HG02763 (cell line): ENCODE data around the gene PNPLA7.
"Not testable (repeated sequence)": the region's sequence is repeated elsewhere in the genome, so short reads cannot be mapped to it uniquely, and the experiment has no call there.

Experiments
- ATAC-seq: cut with Tn5 transposase; IDR thresholded peaks from one replicate; pipeline ENCODE4 v1.9.1; 2021; ENCODE audit warnings: mild to moderate bottlenecking, moderate library complexity; ENCODE audit not compliant: unreplicated experiment

The PNPLA7 gene

DNA sequence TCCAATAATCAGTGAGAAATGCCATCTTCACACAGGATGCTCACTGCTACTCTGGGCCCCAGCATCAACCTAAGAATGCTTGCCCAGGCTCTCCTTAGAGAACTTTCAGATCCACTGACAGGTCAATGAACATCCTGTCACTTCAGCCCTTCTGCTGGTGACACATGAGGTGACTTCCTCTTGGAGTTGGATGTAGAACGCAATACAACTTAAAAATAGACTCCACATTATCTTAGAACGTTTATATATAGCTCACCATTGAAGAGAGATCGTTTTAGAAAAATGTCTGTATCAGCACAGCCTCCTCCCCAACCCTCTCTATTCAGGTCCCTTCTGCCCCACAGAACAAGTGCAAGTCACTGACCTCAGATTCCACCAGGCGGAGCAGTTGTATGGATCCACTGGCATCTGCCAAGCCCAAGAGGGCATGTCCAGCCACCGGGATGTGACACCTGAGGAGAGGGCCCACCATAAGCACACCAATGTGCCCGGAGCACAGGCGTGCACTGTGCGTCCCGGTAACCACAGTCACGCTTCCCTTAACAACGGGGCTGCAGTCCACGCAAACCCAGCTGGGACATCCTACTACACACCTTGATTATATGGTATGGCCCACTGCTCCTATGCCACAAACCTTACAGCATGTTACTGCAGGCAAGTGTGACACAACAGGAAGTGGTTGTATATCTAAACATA is 25.7 kb upstream of the PNPLA7 start:
- ATAC-seq = no peak

DNA sequence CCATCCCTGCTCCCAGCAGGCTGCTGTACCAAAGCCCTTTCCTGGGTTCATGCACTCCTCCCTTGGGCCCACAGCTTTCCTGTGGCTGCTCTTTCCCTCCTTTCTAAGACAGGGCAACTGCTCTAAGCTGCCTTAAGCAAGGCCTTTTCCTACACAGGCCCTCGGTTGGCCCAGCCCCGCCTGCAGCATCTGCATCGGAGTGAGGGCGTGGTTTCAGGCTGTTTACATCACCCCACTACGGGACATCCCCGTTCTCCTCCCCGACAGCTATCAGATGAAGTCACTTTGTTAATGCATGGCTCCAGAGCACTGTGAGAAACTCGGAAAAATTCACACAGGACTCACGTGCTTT is 25.1 kb upstream of the PNPLA7 start:
- ATAC-seq = no peak

DNA sequence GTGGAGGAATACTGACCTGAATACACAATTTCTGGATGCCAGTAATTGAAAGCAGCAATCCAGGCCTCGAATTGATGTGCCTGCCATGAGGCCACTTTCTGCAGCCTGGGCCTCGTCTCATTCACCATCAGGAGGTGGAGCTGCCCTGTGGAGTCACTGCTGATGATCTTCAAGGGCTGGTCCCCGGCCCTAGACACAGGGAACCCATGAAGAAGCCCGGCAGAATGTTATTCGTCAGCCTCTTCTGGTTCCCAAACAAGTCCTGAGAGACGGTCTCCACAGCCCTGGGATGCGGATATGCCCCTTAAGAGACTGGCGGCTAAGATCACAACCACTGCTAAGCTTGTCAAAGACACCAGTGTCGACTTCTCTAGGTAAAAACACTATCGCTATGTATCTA is 24.0 kb upstream of the PNPLA7 start:
- ATAC-seq = no peak

DNA sequence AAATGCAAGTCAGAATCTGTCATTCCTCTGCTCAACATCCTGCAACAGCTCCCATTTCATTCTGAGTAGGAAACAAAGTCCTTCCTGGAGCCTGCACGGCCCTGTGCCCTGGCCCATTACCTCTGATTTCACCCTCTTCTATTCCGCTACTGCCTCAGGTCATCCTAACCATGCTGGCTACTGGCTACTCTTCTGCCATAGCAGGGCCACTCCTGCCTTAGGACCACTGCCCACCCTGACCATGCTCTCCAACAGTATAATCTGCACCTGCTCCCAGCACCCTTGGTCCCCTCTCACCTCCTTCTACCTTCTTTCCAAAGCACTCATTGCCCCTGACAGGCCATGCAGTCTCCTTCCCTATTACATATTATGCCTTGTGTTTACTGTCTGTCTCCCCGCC is 20.4 kb upstream of the PNPLA7 start:
- ATAC-seq = no peak

DNA sequence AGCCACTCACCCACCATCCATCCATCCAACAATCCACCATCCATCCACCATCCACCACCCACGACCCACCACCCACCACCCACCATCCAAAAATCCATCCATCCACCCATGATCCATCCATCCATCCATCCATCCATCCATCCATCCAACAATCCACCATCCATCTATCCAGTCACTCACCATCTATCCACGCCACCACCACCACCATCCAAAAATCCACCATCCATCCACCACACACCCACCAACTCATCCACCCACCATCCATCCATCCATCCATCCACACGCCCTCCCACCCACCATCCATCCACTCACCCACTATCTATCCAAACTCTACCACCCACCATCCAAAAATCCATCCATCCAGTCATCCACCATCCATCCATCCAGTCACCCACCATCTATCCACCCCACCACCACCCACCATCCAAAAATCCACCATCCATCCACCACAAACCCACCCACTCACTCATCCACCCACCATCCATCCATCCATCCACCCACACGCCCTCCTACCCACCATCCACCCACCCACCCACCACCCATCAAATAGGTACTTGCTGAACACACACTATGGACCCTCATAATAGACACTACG is 19.5 kb upstream of the PNPLA7 start:
- ATAC-seq = no peak

DNA sequence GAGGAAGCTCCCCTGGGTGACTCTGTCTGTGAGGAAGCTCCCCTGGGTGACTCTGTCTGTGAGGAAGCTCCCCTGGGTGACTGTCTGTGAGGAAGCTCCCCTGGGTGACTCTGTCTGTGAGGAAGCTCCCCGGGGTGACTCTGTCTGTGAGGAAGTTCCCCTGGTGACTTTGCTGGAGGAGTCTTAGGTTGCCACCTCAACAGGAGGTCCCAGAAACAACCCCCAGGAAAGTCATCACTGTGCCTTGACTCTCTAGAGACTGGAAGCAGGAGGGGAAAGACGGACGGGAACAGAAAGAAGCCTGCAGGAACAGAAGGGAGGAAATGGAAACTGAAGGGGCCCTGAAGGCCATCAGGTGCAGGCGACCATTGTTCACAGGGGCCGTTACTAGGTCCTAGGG is 18.2 kb upstream of the PNPLA7 start:
- not testable (repeated sequence) for ATAC-seq

DNA sequence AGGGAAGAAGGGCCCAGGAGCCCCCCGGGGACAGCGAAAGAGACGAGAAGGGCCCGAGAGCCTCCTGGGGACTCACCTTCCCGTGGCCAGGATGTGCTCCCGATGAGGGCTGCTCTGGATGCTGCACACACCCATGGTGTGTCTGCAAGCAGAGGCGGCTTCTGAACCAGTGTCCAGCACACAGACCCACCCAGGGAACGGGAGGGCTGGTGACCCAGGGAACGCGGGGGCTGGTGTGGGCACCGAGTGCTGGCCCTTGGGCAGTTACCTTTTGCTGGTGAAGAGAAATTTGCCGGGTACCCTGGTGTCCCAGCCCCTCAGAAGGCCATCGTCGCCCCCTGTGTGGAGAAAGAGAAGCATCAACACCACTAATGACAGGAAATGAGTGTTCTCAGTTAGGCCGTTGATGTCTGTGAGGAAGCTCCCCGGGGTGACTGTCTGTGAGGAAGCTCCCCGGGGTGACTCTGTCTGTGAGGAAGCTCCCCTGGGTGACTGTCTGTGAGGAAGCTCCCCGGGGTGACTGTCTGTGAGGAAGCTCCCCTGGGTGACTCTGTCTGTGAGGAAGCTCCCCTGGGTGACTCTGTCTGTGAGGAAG is 14.7 kb upstream of the PNPLA7 start:
- ATAC-seq = no peak

DNA sequence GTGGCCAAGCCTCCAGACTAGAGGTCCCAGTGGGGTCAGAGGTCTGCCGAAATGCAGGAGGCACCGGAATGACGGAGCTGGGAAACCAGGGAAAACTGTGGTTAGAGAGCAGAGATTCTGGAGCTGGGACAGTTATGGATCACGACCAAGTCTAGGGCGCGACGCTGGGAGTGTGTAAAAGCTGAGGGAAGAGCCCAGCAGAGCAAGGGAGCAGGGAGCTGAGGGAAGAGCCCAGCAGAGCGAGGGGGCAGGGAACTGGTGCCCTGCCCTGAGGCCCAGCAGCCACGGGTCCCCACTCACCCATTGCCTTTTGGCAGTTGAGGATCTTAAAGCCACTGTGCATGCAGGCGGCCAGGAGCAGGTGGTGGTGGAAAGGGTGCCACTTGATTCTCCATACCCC is 13.9 kb upstream of the PNPLA7 start:
- no peak for ATAC-seq

DNA sequence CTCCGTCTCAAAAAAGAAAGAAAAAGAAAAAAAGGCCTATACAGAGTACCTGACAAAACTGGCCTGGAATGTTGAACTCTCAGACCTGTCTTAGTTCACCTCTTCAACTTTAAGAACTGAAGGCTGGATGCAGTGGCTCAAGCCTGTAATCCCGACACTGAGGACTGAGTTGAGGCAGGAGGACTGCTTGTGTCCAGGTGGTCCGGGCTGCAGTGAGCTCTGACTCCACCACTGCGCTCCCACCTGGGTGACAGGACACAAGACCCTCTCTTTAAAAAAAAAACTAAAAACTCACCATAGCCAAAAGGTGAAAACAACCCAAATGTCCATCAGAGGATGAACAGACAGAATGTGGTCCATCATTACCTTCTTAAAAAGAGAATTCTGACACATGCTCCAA is 7.9 kb upstream of the PNPLA7 start:
- ATAC-seq = no peak

DNA sequence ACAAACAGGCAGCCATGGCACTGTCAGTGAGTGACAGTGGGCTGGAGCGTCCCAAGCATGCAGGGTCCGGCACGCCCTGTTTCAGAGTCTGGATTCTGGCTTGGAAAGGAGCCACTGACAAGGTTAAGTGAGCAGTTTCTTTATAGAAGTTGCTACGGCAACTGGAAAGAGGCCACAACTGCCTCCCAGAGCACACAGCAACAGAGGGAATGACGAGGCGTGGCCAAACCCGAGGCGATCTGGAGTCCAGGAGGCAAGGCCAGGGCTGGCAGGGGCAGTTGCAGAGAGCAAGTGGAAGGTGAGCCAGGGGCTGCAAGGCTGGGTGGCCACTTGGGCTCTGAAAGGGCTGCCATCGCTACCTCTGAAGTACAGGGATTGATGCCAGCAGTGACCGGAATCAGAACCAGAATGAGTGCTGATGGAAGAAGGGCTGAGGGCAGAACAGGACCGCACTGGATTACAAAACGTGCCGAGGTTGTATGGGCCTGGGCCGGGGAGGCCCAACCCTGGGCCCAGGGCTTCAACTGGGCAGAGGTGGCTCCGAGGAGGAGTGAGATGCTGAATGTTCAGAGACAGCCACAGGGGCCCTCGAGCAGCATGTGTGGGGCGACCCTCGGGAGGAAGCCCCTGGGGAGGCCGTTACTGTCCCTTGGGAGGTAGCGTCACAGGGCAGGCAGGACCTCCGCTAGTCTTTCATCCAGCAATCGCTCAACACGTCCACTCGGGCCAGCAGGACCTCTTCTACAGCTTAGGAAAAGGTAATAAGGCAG is 6.1 kb upstream of the PNPLA7 start:
- ATAC-seq = no peak

DNA sequence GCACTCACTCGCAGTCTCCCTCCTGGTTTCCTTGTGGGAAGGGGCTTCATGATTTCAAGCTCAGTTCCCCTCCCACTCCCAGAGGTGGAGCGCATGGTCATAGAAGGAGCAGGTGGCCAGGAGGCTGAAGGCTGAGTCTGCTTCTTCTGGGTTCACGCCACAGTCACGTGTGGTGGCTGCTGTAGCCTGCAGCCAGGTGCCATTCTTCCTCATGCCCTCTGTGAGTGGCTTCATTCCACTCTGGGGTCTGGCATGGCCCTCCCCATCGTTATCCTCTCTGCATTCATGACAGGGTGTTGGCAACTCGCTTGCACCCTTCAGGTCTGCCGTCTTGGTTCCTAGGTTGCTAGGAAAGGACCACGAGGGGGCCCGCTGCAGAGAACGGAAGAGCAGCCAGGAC is 5.0 kb upstream of the PNPLA7 start:
- no peak for ATAC-seq

DNA sequence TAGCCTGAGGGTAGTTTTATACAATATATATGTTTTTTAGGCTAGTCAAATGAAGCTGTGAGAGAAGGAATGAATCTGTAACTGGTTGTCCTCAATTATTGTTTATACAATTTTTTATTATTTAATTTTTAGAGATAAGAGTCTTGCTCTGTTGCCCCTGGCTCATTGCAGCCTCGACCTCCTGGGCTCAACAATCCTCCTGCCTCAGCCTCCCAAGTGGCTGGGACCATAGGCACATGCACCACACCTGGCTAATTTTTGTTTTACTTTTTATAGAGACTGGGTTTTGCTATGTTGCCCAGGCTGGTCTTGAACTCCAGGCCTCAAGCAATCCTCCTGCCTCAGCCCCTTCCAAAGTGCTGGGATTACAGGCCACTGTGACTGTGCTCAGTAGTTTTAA is 4.1 kb upstream of the PNPLA7 start:
- ATAC-seq = no peak

DNA sequence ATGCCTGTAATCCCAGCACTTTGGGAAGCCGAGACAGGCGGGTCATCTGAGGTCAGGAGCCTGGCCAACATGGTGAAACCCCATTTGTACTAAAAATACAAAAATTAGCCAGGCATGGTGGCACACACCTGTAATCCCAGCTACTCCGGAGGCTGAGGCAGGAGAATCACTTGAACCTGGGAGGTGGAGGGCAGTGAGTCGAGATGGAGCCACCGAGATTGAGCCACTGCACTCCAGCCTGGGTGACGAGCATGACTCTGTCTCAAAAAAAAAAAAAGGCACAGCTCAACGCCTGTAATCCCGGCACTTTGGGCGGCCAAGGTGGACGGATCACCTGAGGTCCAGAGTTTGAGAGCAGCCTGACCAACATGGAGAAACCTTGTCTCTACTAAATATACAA is 3.5 kb upstream of the PNPLA7 start:
- ATAC-seq = not testable (repeated sequence)

DNA sequence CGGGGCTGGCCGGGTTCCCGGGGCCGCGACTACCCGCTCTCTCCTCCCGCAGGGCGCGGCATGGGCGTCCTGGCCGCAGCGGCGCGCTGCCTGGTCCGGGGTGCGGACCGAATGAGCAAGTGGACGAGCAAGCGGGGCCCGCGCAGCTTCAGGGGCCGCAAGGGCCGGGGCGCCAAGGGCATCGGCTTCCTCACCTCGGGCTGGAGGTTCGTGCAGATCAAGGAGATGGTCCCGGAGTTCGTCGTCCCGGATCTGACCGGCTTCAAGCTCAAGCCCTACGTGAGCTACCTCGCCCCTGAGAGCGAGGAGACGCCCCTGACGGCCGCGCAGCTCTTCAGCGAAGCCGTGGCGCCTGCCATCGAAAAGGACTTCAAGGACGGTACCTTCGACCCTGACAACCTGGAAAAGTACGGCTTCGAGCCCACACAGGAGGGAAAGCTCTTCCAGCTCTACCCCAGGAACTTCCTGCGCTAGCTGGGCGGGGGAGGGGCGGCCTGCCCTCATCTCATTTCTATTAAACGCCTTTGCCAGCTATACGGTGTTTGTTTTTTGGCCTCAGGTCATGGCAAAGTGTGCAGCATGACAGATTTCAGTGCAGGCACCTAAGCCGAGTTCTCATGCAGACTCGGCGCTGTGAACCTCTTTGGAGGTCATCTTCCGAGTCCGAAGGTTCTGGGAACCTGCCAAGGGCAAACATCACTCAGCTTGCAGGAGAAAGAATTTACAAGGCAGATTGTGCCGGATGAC is 2.0 kb upstream of the PNPLA7 start:
- ATAC-seq = peak; percentile 23

DNA sequence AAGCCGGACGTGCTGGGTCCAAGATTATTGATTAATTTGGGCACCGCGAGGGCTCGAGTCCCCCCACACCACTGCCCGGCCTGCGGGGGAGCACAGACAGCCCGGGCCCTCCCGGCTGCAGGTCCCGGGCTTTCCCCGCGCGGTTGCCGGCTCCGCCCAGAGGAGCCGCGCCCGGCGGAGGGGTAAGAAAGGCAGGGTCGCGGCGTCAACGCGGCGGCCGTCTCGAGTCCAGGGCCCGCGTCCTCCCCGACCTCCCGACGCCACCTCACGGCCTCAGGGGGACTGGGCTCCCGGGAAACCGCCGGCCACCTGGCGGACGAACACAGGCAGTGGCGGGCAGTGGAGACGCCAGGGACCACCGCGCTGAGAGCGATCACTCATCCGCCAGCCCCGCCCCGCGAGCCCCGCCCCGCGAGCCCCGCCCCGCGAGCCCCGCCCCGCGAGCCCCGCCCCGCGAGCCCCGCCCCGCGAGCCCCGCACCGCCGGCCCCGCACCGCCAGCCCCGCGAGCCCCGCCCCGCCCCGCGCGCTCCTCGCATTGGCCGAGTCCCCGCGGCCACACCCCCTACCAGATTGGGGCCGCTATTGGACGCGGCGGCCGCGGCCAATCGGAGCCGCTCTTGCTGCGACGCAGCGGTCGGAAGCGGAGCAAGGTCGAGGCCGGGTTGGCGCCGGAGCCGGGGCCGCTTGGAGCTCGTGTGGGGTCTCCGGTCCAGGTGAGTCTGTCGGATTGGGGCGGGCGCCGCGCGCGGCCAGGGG is 1.2 kb upstream of the PNPLA7 start, which contains the start of gene MRPL41:
Gene MRPL41, plus strand, starts transcription at position 616 of the 758 bp plus-strand sequence. CDS start 203 bp downstream, outside the sequence.
- peak; percentile 76 for ATAC-seq

DNA sequence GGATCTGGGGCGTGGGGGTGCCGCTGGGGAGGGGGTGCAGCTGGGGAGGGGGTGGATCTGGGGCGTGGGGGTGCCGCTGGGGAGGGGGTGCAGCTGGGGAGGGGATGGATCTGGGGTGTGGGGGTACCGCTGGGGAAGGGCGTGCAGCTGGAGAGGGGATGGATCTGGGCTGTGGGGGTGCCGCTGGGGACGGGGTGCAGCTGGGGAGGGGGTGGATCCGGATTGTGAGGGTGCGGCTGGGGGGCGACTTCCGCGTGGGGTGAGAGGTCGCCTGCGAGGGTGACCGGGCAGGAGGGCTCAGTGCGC is 709 bp upstream of the PNPLA7 start:
- ATAC-seq = not testable (repeated sequence)

DNA sequence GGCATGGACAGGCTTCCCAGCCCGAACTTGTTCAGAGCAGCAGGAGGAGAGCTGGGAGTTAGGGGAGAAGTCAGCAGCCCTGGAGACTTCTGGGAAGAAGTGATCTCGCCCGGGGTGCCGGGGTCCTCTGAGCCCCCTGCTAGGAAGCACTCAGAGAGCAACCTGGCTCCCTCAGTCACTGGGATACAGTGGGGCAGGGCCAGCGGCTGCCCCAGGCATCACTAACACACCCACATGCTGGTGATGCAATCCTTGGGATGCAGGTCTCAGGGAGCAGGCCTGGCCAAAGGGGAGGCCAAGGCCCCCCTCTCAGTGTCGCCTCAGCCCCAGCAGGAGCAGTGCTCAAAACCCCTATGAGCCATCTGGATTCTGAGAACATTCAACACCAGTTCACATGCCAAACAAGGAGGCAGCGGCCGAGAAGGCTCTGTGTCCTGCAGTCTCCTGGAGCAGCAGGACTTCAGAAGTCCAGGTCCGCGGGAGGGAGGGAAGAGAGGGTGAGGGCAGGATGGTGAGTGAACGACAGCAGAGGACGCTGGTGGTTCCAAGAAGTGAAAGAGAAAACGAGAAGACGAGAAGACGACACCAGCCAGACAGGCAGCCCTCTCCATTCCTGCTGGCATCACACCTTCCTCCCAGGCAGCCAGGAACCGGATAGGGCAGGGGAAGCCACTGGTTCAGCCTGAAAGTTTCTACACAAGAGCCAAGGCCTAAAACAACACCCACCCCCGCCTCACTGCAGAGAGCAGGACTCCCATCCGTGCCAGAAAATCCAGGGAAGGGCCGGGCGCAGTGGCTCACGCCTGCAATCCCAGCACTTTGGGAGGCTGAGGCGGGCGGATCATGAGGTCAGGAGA is 2.3 kb downstream of the PNPLA7 start:
- ATAC-seq = no peak

DNA sequence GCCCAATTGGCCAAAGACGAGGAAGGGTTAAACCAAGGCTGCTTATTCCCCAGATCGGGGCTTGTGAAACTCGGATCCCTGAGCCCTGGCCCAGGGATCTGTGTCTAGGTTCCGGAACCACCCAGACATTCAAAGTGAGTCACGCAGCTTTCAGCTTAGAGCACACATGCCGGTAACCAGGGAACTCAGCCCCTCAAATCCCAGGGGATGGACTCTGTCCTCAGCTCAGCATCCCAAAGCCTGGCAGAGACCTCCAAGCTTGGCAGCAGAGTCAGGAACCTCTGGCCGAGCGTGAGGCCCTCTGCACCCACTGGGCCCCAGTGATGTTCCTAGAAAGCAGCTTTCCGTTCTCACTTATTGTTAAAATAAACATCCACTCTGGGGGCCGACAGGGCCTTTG is 5.1 kb downstream of the PNPLA7 start:
- ATAC-seq = no peak

DNA sequence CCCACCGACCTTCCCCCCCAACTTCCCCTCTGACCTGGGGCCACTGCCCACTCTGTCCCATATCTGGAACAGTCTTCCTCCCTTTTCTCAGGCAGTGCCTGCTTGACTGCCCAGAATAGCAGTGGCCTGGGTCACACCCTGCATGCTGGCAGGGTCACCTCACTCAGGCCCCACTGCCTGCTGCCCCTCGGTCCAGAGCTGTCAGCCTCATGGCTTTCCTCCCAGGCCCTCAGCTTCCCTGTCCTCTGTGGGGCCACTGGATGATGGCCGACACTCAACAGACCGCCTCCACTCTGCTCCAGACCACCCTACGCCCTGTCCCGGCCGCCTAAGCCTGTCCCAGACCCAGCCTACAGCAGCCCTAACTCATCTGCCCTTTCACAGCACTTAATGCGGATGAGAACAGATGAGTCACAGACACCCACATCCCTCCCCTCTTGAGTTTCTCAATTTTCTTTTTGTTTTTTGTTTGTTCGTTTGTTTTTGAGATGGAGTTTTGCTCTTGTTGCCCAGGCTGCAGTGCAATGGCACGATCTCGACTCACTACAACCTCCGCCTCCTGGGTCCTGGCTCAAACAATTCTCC is 5.9 kb downstream of the PNPLA7 start:
- no peak for ATAC-seq
